Measurements from ENCODE around the gene LUZP2. TPM values are rescaled to one million over a fixed set of nuclear protein-coding genes. Genes with fewer than 3 reads are reported as not detected.

The LUZP2 gene
- polyA plus RNA-seq, 1 donor from 2014 or later = 15.5 TPM

DNA sequence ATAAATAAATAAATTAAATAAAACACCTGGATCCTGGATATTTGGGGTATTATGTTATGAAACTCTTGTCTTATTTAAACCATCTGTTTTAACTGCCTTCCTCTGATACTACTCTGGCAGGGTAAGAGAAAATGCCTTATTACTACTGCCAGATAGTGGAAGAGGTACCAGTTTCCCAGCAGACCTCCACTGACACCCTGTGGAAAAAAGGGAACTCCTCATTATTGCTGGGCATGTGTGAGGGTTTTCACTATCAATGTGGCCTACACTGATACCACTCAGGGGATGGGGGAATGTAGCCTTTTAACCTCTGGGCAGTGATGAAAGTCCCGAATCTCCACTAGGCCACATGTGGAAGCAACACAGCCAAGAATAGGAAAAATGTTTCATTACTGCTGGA is 121.0 kb downstream of the LUZP2 start:
- no peak overlapping the region for H3K27ac ChIP-seq (ENCODE audit: low read length)
- no peaks in the 10 kb centered on the region for H4K20me1 ChIP-seq (ENCODE audit: insufficient read depth)
- H2AFZ ChIP-seq (ENCODE audit: low read depth, low read length) = no peak overlapping the region
- H3K9me2 ChIP-seq (ENCODE audit: insufficient read depth, low read length) = no peaks in the 10 kb centered on the region
- no peaks in the 10 kb centered on the region for H3K9me3 ChIP-seq (ENCODE audit: low read length)
- no peaks in the 10 kb centered on the region for H3K27me3 ChIP-seq (ENCODE audit: insufficient read depth, low read depth, low read length)
- no peaks in the 10 kb centered on the region for H3F3A ChIP-seq (ENCODE audit: insufficient read depth, low read length, poor library complexity, severe bottlenecking)
- no peak overlapping the region for H3K9ac ChIP-seq (ENCODE audit: low read length)
- H3K4me3 ChIP-seq (ENCODE audit: low read length) = no peak overlapping the region
- no peaks in the 10 kb centered on the region for H3K79me2 ChIP-seq (replicated peaks; ENCODE audit: insufficient read depth, low read length)
- no peak overlapping the region for H3K4me2 ChIP-seq (ENCODE audit: low read length)
- TF ChIP-seq SMC3 (conservative IDR thresholded peaks at IDR 0.05; ENCODE audit: poor library complexity) (no peak), POLR2AphosphoS5 (IDR thresholded peaks at IDR 0.05) (no peak), TAF1 (IDR thresholded peaks at IDR 0.05; ENCODE audit: low read depth) (no peak), MXI1 (conservative IDR thresholded peaks at IDR 0.05; ENCODE audit: poor library complexity, severe bottlenecking) (no peak), EP300 (conservative IDR thresholded peaks at IDR 0.05; ENCODE audit: poor library complexity, severe bottlenecking) (no peak), RAD21 (conservative IDR thresholded peaks at IDR 0.05) (no peak), EZH2 (IDR thresholded peaks at IDR 0.05; ENCODE audit: borderline replicate concordance, insufficient read depth, low read length, poor library complexity, severe bottlenecking) (no peak)
- TF ChIP-seq, protein P1, sequence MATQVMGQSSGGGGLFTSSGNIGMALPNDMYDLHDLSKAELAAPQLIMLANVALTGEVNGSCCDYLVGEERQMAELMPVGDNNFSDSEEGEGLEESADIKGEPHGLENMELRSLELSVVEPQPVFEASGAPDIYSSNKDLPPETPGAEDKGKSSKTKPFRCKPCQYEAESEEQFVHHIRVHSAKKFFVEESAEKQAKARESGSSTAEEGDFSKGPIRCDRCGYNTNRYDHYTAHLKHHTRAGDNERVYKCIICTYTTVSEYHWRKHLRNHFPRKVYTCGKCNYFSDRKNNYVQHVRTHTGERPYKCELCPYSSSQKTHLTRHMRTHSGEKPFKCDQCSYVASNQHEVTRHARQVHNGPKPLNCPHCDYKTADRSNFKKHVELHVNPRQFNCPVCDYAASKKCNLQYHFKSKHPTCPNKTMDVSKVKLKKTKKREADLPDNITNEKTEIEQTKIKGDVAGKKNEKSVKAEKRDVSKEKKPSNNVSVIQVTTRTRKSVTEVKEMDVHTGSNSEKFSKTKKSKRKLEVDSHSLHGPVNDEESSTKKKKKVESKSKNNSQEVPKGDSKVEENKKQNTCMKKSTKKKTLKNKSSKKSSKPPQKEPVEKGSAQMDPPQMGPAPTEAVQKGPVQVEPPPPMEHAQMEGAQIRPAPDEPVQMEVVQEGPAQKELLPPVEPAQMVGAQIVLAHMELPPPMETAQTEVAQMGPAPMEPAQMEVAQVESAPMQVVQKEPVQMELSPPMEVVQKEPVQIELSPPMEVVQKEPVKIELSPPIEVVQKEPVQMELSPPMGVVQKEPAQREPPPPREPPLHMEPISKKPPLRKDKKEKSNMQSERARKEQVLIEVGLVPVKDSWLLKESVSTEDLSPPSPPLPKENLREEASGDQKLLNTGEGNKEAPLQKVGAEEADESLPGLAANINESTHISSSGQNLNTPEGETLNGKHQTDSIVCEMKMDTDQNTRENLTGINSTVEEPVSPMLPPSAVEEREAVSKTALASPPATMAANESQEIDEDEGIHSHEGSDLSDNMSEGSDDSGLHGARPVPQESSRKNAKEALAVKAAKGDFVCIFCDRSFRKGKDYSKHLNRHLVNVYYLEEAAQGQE (IDR thresholded peaks at IDR 0.05; ENCODE audit: borderline replicate concordance) = no peak
- TF ChIP-seq, protein P2, sequence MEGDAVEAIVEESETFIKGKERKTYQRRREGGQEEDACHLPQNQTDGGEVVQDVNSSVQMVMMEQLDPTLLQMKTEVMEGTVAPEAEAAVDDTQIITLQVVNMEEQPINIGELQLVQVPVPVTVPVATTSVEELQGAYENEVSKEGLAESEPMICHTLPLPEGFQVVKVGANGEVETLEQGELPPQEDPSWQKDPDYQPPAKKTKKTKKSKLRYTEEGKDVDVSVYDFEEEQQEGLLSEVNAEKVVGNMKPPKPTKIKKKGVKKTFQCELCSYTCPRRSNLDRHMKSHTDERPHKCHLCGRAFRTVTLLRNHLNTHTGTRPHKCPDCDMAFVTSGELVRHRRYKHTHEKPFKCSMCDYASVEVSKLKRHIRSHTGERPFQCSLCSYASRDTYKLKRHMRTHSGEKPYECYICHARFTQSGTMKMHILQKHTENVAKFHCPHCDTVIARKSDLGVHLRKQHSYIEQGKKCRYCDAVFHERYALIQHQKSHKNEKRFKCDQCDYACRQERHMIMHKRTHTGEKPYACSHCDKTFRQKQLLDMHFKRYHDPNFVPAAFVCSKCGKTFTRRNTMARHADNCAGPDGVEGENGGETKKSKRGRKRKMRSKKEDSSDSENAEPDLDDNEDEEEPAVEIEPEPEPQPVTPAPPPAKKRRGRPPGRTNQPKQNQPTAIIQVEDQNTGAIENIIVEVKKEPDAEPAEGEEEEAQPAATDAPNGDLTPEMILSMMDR (IDR thresholded peaks at IDR 0.05; ENCODE audit: poor library complexity, severe bottlenecking) = no peak
- H3K36me3 ChIP-seq (ENCODE audit: insufficient read depth, low read length) = no peaks in the 10 kb centered on the region

DNA sequence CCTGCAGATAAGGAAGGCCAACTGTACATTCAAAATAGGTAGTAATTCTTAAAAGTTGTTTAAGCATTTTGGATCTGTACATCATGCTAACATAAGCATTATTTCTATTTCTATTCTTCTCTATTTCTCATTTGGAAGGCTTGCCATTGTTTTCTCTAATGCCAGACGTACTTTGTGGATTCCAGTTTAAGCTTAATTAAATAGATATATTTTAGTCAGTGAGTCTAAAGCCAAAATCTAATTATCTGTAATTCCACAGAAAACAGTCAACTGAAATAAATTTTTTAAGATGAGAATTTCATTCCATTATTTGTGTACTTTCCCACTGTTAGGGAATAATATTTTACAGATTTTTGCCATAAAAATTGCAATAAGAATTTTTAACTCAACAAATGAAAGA is 123.0 kb downstream of the LUZP2 start:
- Histone ChIP-seq H3K27me3 (ENCODE audit: insufficient read depth, low read depth, low read length) (no peaks in the 10 kb centered on the region), H3K4me2 (ENCODE audit: low read length) (no peak overlapping the region), H3K79me2 (replicated peaks; ENCODE audit: insufficient read depth, low read length) (no peaks in the 10 kb centered on the region), H3K9ac (ENCODE audit: low read length) (no peak overlapping the region), H4K20me1 (ENCODE audit: insufficient read depth) (no peaks in the 10 kb centered on the region), H3K4me3 (ENCODE audit: low read length) (no peak overlapping the region), H3F3A (ENCODE audit: insufficient read depth, low read length, poor library complexity, severe bottlenecking) (no peaks in the 10 kb centered on the region), H3K9me3 (ENCODE audit: low read length) (no peaks in the 10 kb centered on the region), H3K27ac (ENCODE audit: low read length) (no peak overlapping the region), H3K9me2 (ENCODE audit: insufficient read depth, low read length) (no peaks in the 10 kb centered on the region), H2AFZ (ENCODE audit: low read depth, low read length) (no peak overlapping the region), H3K36me3 (ENCODE audit: insufficient read depth, low read length) (no peaks in the 10 kb centered on the region)
- TF ChIP-seq, protein P1 (IDR thresholded peaks at IDR 0.05; ENCODE audit: borderline replicate concordance) = no peak

Data from neural cell (in vitro differentiated cells).